Measurements from ENCODE around the gene MIDN.
"Not testable (repeated sequence)": the region's sequence is repeated elsewhere in the genome, so short reads cannot be mapped to it uniquely, and the experiment has no call there.

MIDN gene

GRCh38 chr19:1243768-1244692 is 4.4 kb upstream of the MIDN start:
- intact Hi-C loops (cut with micrococcal nuclease), result loop anchor here (1.0 kb wide), 1 partner anchor 23 kb away; no protein-coding TSS in a partner anchor
- Mint-ChIP-seq H3K36me3 (ENCODE audit: low read depth) (peaks cover 37% of the 10 kb centered on the region), H3K27me3 (peaks cover 5% of the 10 kb centered on the region), H3K9me3 (no peaks in the 10 kb centered on the region), H3K27ac (peak overlapping the region; percentile 95), H3K4me3 (peak overlapping the region; percentile 84), H3K4me1 (ENCODE audit: low read depth) (peaks cover 61% of the 10 kb centered on the region)

- Mint-ChIP-seq H3K27ac (peak overlapping the region; percentile 95), H3K4me3 (peak overlapping the region; percentile 84), H3K4me1 (ENCODE audit: low read depth) (peaks cover 55% of the 10 kb centered on the region), H3K27me3 (peaks cover 2% of the 10 kb centered on the region), H3K36me3 (ENCODE audit: low read depth) (peaks cover 42% of the 10 kb centered on the region), H3K9me3 (no peaks in the 10 kb centered on the region)
- intact Hi-C loops (cut with micrococcal nuclease), result loop anchor here (1.0 kb wide), 1 partner anchor 22 kb away; no protein-coding TSS in a partner anchor
Observed at GRCh38 chr19:1244693-1245451, 3.5 kb upstream of the MIDN start.

GRCh38 chr19:1245494-1246264 is 2.7 kb upstream of the MIDN start:
- intact Hi-C loops (cut with micrococcal nuclease), result no loop called here
- Mint-ChIP-seq H3K27ac (peak overlapping the region; percentile 95), H3K4me3 (peak overlapping the region; percentile 84)

GRCh38 chr19:1246265-1247087 is 1.9 kb upstream of the MIDN start:
- peaks cover 50% of the 10 kb centered on the region for H3K4me1 Mint-ChIP-seq (ENCODE audit: low read depth)
- H3K27me3 Mint-ChIP-seq; H3K9me3 Mint-ChIP-seq; H3K27ac Mint-ChIP-seq; intact Hi-C loops (cut with micrococcal nuclease); H3K4me3 Mint-ChIP-seq: not testable (repeated sequence)
- H3K36me3 Mint-ChIP-seq (ENCODE audit: low read depth), result peaks cover 57% of the 10 kb centered on the region

More at GRCh38 chr19:1245494-1246264, 2.7 kb upstream of the MIDN start:
- H3K27me3 Mint-ChIP-seq, result peaks cover 2% of the 10 kb centered on the region
- H3K4me1 Mint-ChIP-seq (ENCODE audit: low read depth), result peaks cover 55% of the 10 kb centered on the region
- H3K36me3 Mint-ChIP-seq (ENCODE audit: low read depth), result peaks cover 49% of the 10 kb centered on the region
- H3K9me3 Mint-ChIP-seq, result no peaks in the 10 kb centered on the region

- peak overlapping the region; percentile 83 for H3K4me3 Mint-ChIP-seq
- H3K27ac Mint-ChIP-seq, result peak overlapping the region; percentile 93
- intact Hi-C loops (cut with micrococcal nuclease), result loop anchor here (1.0 kb wide), 1 partner anchor 19 kb away; no protein-coding TSS in a partner anchor
- H3K4me1 Mint-ChIP-seq (ENCODE audit: low read depth), result peaks cover 52% of the 10 kb centered on the region
- H3K27me3 Mint-ChIP-seq, result no peaks in the 10 kb centered on the region
- H3K36me3 Mint-ChIP-seq (ENCODE audit: low read depth), result peaks cover 61% of the 10 kb centered on the region
- H3K9me3 Mint-ChIP-seq, result no peaks in the 10 kb centered on the region
Observed at GRCh38 chr19:1247748-1248138, 640 bp upstream of the MIDN start.

- Mint-ChIP-seq H3K9me3 (no peaks in the 10 kb centered on the region), H3K36me3 (ENCODE audit: low read depth) (peaks cover 65% of the 10 kb centered on the region), H3K4me1 (ENCODE audit: low read depth) (peaks cover 45% of the 10 kb centered on the region), H3K4me3 (peak overlapping the region; percentile 83), H3K27ac (peak overlapping the region; percentile 93), H3K27me3 (no peaks in the 10 kb centered on the region)
- intact Hi-C loops (cut with micrococcal nuclease), result loop anchor here (1.0 kb wide), 1 partner anchor 17 kb away; no protein-coding TSS in a partner anchor
Observed at GRCh38 chr19:1248786-1249297, 459 bp downstream of the MIDN start.

- Mint-ChIP-seq H3K4me1 (ENCODE audit: low read depth) (peaks cover 43% of the 10 kb centered on the region), H3K4me3 (peak overlapping the region; percentile 79), H3K9me3 (no peaks in the 10 kb centered on the region), H3K27me3 (no peaks in the 10 kb centered on the region), H3K36me3 (ENCODE audit: low read depth) (peaks cover 66% of the 10 kb centered on the region), H3K27ac (peak overlapping the region; percentile 93)
- intact Hi-C loops (cut with micrococcal nuclease), result no loop called here
Observed at GRCh38 chr19:1249298-1249989, 1.1 kb downstream of the MIDN start.

GRCh38 chr19:1249990-1250436 is 1.6 kb downstream of the MIDN start:
- no peaks in the 10 kb centered on the region for H3K27me3 Mint-ChIP-seq
- intact Hi-C loops (cut with micrococcal nuclease), result no loop called here
- peaks cover 43% of the 10 kb centered on the region for H3K4me1 Mint-ChIP-seq (ENCODE audit: low read depth)
- no peaks in the 10 kb centered on the region for H3K9me3 Mint-ChIP-seq
- peak overlapping the region; percentile 93 for H3K27ac Mint-ChIP-seq
- H3K36me3 Mint-ChIP-seq (ENCODE audit: low read depth), result peaks cover 66% of the 10 kb centered on the region
- H3K4me3 Mint-ChIP-seq, result peak overlapping the region; percentile 79

- peak overlapping the region; percentile 96 for H3K27ac Mint-ChIP-seq
- no peaks in the 10 kb centered on the region for H3K9me3 Mint-ChIP-seq
- intact Hi-C loops (cut with micrococcal nuclease), result no loop called here
- peak overlapping the region; percentile 96 for H3K4me3 Mint-ChIP-seq
- peaks cover 71% of the 10 kb centered on the region for H3K36me3 Mint-ChIP-seq (ENCODE audit: low read depth)
- H3K27me3 Mint-ChIP-seq, result no peaks in the 10 kb centered on the region
- peaks cover 44% of the 10 kb centered on the region for H3K4me1 Mint-ChIP-seq (ENCODE audit: low read depth)
Observed at GRCh38 chr19:1250437-1251260, 2.3 kb downstream of the MIDN start.

GRCh38 chr19:1251330-1252220 is 3.2 kb downstream of the MIDN start:
- Mint-ChIP-seq H3K27me3 (no peaks in the 10 kb centered on the region), H3K4me1 (ENCODE audit: low read depth) (peaks cover 35% of the 10 kb centered on the region), H3K36me3 (ENCODE audit: low read depth) (peaks cover 73% of the 10 kb centered on the region), H3K27ac (peak overlapping the region; percentile 96), H3K4me3 (peak overlapping the region; percentile 96), H3K9me3 (no peaks in the 10 kb centered on the region)
- intact Hi-C loops (cut with micrococcal nuclease), result loop anchor here (1.0 kb wide), 1 partner anchor 9 kb away; no protein-coding TSS in a partner anchor
